ENCODE measurements around the gene SLC7A14.

SLC7A14 gene

GRCh38 chr3:170437696-170438407, 148.0 kb downstream of the SLC7A14 start:
- no peak for DNase-seq (ENCODE audit: low read depth, low spot score)
- no peak overlapping the region for H3K27ac ChIP-seq

- DNase-seq (ENCODE audit: low read depth, low spot score): no peak
- no peak overlapping the region for H3K27ac ChIP-seq
These were observed 148.7 kb downstream of the SLC7A14 start for GRCh38 chr3:170437176-170437575.

- no peak for DNase-seq (ENCODE audit: low read depth, low spot score)
- no peak overlapping the region for H3K27ac ChIP-seq
These were observed 149.2 kb downstream of the SLC7A14 start for GRCh38 chr3:170436697-170437096.

GRCh38 chr3:170432416-170432815, 153.5 kb downstream of the SLC7A14 start:
- no peak overlapping the region for H3K27ac ChIP-seq
- no peak for DNase-seq (ENCODE audit: low read depth, low spot score)

- H3K27ac ChIP-seq: no peak overlapping the region
- DNase-seq (ENCODE audit: low read depth, low spot score): no peak
These were observed 154.8 kb downstream of the SLC7A14 start for GRCh38 chr3:170431054-170431453.

- DNase-seq (ENCODE audit: low read depth, low spot score): no peak
- no peak overlapping the region for H3K27ac ChIP-seq
These were observed 156.8 kb downstream of the SLC7A14 start for GRCh38 chr3:170429050-170429449.

- DNase-seq (ENCODE audit: low read depth, low spot score): no peak
These were observed 157.8 kb downstream of the SLC7A14 start for GRCh38 chr3:170428095-170428494.

GRCh38 chr3:170426240-170426797, 159.6 kb downstream of the SLC7A14 start:
- no peak for DNase-seq (ENCODE audit: low read depth, low spot score)
- no peak overlapping the region for H3K27ac ChIP-seq

More at GRCh38 chr3:170428095-170428494, 157.8 kb downstream of the SLC7A14 start:
- no peak overlapping the region for H3K27ac ChIP-seq

DNA sequence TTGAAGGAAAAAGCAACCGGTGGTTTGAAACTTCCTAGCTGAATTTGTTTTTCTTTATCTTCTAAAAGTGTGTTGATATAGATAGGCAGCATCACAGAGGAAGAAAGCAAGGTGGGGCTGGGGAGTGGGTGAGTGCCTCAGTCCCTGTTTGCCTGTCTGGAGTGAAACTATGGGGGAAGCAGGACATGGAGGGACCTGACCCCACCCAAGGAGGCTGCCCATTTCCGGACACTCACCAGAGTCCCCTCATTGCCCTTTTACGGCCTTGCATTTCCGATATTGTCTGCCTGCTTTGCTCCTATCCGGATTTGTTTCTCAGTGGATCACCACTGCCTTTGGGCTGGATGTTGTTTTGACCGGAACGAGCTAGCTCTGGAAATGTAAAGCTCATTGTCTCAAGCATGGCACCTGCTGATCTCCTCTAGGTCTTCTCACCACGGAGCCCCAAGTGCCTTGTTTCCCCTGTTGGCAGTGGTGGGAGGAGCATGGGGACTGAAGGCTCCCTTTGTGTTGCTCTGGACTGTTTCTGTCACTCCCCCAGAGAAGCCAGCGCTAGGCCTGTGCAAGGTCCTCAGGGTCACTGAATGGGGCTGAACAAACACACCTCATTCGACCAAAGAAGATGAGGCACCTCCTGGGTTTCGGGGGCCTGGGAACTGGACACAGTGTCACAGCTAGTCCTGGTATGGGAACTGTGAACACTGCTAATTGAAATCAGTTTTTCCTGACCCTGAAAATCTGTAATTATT, 160.2 kb downstream of the SLC7A14 start:
- no peak overlapping the region for H3K27ac ChIP-seq
- DNase-seq (ENCODE audit: low read depth, low spot score): no peak

DNA sequence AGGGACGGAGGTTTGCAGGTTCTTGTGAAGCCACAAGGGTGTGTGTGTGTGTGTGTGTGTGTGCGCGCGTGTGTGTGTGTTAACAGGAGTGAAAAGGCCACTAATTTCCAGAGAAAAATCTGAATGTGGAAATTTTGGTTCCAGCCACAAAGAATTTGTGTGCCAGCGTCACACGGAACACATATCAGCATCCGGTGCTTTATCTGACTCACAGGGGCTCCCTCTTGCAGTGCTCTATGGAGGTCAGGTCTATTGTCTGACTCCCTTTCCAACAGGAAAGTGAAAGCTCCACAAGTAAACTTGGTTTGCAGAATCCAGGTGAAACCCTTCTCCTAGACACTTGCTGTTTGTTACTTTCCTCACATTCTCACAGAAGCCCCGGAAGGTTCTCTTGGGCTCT, 161.0 kb downstream of the SLC7A14 start:
- no peak for DNase-seq (ENCODE audit: low read depth, low spot score)
- H3K27ac ChIP-seq: no peak overlapping the region

DNA sequence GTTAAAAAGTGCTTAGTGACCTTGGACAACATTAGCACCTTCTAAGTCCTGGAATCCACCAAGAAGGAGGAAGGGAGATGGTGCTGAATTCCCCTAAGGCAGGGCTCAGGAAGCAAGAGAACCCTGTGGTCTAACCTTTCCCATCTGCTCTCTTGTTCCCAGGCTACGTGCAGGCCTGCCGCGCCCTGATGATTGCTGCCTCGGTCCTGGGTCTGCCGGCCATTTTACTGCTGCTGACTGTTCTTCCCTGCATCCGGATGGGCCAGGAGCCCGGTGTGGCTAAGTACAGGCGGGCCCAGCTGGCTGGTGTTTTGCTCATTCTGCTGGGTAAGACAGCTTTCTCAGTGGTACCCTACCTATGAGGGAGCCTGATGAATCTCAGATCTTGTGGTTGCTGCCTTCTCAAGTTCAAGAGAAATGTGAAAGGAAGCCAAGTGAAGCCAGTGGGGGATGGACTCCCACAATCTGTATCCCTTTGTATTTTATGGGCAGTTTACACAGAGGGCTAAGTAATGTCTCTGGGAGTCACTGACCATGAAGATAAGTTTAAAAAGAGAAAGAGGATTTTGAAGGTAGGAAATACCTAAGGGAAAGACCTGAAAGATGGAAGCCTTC, 162.8 kb downstream of the SLC7A14 start:
- DNase-seq (ENCODE audit: low read depth, low spot score): no peak
- no peak overlapping the region for H3K27ac ChIP-seq

DNA sequence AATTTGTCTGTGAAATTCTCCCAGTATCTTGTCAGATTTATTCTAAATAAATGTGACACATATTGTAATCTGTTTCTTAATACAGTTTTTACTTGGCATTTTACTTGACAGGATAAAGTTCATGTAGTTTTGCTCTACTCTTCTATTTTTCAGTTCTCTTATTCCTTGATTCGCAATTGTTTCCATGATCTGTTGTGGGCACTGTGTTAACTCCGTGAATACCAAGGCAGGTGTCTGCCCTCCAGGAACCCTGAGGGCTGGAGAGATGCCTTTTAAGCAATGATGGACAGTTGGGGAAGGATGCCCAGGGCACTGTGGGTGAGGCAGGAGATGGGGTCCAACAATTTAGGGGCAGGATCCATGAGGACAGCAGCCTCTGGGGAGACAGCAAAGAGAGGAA, 164.1 kb downstream of the SLC7A14 start:
- no peak overlapping the region for H3K27ac ChIP-seq
- DNase-seq (ENCODE audit: low read depth, low spot score): no peak

DNA sequence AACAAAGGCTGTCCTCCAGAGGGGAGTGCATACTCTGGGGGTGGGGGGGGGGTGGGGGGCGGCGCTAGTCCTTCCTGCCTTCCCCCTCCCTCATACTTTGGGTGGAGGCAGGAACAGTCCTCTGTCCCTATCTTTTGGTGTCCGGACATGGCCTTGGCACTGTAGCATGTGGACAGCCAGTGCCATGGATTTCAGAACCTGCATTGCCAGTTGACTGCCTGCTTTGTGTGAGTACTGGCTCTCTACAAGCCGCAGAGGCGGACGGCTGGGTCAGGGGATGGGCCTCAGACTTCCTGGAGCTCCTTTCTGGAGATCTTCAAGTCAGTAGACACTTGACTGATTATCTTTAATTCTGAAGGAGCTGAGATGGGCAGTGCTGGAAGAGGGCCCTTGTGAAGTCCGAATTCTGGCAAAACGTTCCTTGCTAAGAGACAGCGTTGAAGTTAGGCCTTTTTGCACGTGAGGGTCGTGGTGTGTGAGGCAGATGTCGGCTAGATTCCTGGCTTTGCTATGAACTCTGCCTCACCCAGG, 164.7 kb downstream of the SLC7A14 start:
- DNase-seq (ENCODE audit: low read depth, low spot score): no peak
- H3K27ac ChIP-seq: peak overlapping the region; percentile 10

GRCh38 chr3:170420307-170420821, 165.5 kb downstream of the SLC7A14 start:
- H3K27ac ChIP-seq: peak overlapping the region; percentile 10
- DNase-seq (ENCODE audit: low read depth, low spot score): no peak

DNA sequence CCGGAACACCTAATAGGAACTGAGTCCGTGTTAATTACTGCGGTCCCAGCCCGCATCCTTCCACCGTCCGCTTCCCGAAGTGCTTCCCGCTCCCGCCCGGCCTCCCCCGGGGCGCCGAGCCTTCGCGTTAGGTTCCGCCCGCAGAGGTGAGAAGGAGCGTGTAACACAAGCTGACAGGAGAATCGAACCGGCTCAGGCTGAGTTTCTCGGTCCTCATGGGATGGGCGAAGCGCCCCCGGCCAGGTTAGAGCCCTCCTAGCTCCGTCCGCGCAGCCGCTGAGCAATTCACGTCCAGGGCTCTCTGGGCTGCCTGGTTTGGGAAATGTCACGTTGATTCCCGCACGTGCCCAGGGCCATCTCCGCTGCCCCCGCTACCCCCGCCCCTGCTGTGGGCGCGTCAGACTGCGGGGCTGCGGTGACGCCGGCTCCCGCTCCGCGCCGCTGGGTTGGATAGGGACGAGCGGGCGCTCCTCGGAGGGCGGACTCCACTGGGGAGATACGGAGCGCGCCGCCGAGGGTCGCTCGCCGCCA, 166.3 kb downstream of the SLC7A14 start:
- peak overlapping the region; percentile 10 for H3K27ac ChIP-seq

GRCh38 chr3:170418422-170419398, 167.2 kb downstream of the SLC7A14 start, which contains the start of gene CLDN11:
TSS of gene CLDN11 (plus strand) at chr3:170418868. CDS start at chr3:170419067, 199 bp downstream.
- DNase-seq (ENCODE audit: low read depth, low spot score): no peak

More for the DNA sequence above, 166.3 kb downstream of the SLC7A14 start:
- DNase-seq (ENCODE audit: low read depth, low spot score): no peak

GRCh38 chr3:170417090-170417489, 168.8 kb downstream of the SLC7A14 start:
- no peak overlapping the region for H3K27ac ChIP-seq
- DNase-seq (ENCODE audit: low read depth, low spot score): no peak

More at GRCh38 chr3:170418422-170419398, 167.2 kb downstream of the SLC7A14 start, which contains the start of gene CLDN11:
- H3K27ac ChIP-seq: peak within 1 kb of the TSS; percentile 10

DNA sequence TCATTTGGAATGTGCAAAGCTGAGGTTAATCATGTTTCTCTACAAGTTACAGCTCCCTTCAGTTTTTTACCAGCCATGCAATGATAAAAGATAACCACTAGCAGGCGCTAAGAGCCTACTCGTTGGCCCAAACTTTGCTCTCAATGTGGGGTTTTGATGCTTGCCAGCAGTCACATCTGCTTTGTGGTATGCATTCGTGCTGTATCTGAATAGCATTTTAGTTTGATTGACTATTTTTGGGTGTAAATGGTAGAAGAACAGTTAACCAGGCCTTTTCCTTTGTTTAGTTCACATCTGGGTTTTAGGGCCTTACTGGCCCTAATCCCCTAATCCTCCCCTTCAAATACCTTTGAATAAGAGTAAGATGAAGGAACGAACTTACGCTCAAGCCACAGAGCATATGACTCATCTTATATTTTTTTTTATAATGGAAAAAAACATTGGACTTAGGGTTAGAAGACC, 171.6 kb downstream of the SLC7A14 start:
- no peak for DNase-seq (ENCODE audit: low read depth, low spot score)
- H3K27ac ChIP-seq: no peak overlapping the region

DNA sequence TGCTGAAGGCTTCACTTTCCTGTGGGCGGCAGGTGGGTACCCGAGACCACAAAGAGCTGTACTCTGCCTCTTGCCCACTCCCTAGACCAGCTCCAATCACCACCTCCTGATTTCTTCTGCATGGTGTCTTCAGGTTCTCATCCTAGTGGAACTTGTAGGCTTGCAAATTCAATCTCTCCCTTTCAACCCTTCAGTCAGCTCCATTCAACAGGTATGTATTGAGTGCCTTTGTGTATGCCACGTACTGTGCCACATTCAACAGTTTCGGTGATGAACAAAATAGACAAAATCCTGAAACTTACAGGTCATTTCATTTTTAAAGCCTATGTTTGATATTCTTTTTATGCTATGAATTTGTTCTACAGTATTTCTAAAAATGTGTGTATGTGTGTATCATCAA, 172.6 kb downstream of the SLC7A14 start:
- no peak for DNase-seq (ENCODE audit: low read depth, low spot score)
- H3K27ac ChIP-seq: no peak overlapping the region

Measured in epithelial cell of prostate (primary cell).